A673 (cell line): ENCODE measurements around the gene PHAF1. TPM values are rescaled to one million over a fixed set of nuclear protein-coding genes. Genes with fewer than 3 reads are reported as not detected.

Experiments used
- BruUV-seq: library from RNA; stranded (reverse); fragments of 400-500 nt; replicated peaks from 2 replicates; lab custom pipeline; 2021; lab: Mats Ljungman, UMichigan
- CTCF ChIA-PET: fragments of 300-600 bp; sonication (Branson Sonifier 250); formaldehyde crosslinking; loops from one replicate; lab custom pipeline; 2022; ENCODE audit warnings: antibody characterized with exemption; lab: Charles Lee
- POLR2A ChIA-PET: fragments of 300-600 bp; sonication (Branson Sonifier 250); formaldehyde crosslinking; loops from one replicate; lab custom pipeline; 2022; ENCODE audit warnings: antibody characterized with exemption; ENCODE audit not compliant: low non-redundant PET; lab: Charles Lee
- DNase-seq: peaks from one replicate; pipeline ENCODE4 v3.0.0-alpha.2; 2015; ENCODE audit warnings: low spot score
- H3K27ac ChIP-seq: fragments of 200-600 bp; sonication (generic); 2 replicates; pipeline ENCODE4 v1.5.1; 2016; ENCODE audit warnings: mixed run types, low read depth, mild to moderate bottlenecking, mixed read lengths, antibody characterized with exemption, low read length; ENCODE audit not compliant: poor library complexity, severe bottlenecking
- H3K27me3 ChIP-seq: fragments of 200-600 bp; sonication (generic); replicated peaks from 2 replicates; pipeline ENCODE4 v1.6.1; 2017; ENCODE audit warnings: mixed run types, low read depth, mild to moderate bottlenecking, mixed read lengths, antibody characterized with exemption, low read length; ENCODE audit not compliant: insufficient read depth, poor library complexity
- H3K36me3 ChIP-seq: fragments of 200-600 bp; sonication (generic); 2 replicates; pipeline ENCODE4 v1.6.1; 2016; ENCODE audit warnings: mixed run types, mild to moderate bottlenecking, mixed read lengths, antibody characterized with exemption, low read length; ENCODE audit not compliant: insufficient read depth, poor library complexity, severe bottlenecking
- H3K4me1 ChIP-seq: fragments of 200-600 bp; sonication (generic); 2 replicates; pipeline ENCODE4 v1.6.1; 2017; ENCODE audit warnings: mixed run types, mild to moderate bottlenecking, mixed read lengths, antibody characterized with exemption, low read length; ENCODE audit not compliant: insufficient read depth, poor library complexity, severe bottlenecking
- H3K4me3 ChIP-seq: fragments of 200-600 bp; sonication (generic); 2 replicates; pipeline ENCODE4 v1.5.1; 2016; ENCODE audit warnings: low read depth, mixed run types, mild to moderate bottlenecking, mixed read lengths, low read length; ENCODE audit not compliant: poor library complexity, severe bottlenecking
- H3K9me3 ChIP-seq: fragments of 200-600 bp; sonication (generic); 2 replicates; pipeline ENCODE4 v1.6.1; 2016; ENCODE audit warnings: mixed run types, low read depth, mild to moderate bottlenecking, mixed read lengths, antibody characterized with exemption, low read length; ENCODE audit not compliant: poor library complexity, severe bottlenecking
- EZH2 ChIP-seq: fragments of 200-600 bp; sonication (generic); IDR thresholded peaks from 2 replicates; pipeline ENCODE4 v1.6.1; 2017; ENCODE audit warnings: borderline replicate concordance, low read depth, mild to moderate bottlenecking, mixed read lengths, antibody characterized with exemption, low read length; ENCODE audit not compliant: poor library complexity, severe bottlenecking
- intact Hi-C: fragments of 100-400 bp; cut with micrococcal nuclease; formaldehyde crosslinking; loops from one replicate; pipeline ENCODE4 v1.10.0; 2022; ENCODE audit not compliant: unreplicated experiment
- total RNA-seq: library from RNA; stranded (reverse); gene quantifications from 2 replicates; pipeline ENCODE4 v1.2.3, GENCODE V29; 2021
- TF ChIP-seq, protein P1 (sequence below): fragments of 300-800, 200-600 bp; sonication (generic); conservative IDR thresholded peaks from 2 replicates; pipeline ENCODE4 v1.5.1; 2017; ENCODE audit warnings: low read depth, mild to moderate bottlenecking, antibody characterized with exemption, low read length, moderate library complexity, mixed read lengths

The PHAF1 gene
- total RNA-seq, 1 experiment from 2014 or later = 23.2 TPM

DNA sequence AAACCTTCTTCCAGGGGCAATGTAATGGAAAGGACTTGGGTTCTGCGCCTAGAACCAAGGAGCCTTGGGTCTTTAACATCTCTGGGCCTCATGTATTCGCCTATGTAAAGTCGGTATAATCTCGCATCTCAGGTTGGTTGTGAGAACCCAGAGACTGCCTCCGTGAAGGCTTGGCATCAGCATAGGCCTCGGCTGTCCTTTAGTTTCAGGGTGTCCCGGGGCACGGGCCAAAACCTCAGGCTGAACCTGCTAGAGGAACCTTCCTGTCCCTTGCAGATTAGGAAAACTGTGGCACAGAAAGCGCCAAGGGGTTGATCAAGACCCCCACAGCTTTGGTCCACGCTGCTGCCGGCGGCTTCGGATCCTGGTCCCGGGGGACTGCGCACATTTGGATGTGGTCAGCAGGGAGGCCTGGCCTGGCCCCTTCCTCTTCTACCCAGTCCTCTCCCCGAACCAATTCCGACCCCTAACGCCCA is 772 bp upstream of the PHAF1 start:
- no peak for DNase-seq
- Histone ChIP-seq H3K27ac (peak overlapping the region; percentile 56), H3K4me1 (peaks cover 19% of the 10 kb centered on the region), H3K27me3 (no peaks in the 10 kb centered on the region), H3K36me3 (peaks cover 4% of the 10 kb centered on the region), H3K9me3 (no peaks in the 10 kb centered on the region), H3K4me3 (peak overlapping the region; percentile 87)
- ChIA-PET CTCF (no interaction called here), POLR2A (no interaction called here)
- BruUV-seq = no TSS peak
- intact Hi-C loops = no loop called here
- TF ChIP-seq, protein P1, sequence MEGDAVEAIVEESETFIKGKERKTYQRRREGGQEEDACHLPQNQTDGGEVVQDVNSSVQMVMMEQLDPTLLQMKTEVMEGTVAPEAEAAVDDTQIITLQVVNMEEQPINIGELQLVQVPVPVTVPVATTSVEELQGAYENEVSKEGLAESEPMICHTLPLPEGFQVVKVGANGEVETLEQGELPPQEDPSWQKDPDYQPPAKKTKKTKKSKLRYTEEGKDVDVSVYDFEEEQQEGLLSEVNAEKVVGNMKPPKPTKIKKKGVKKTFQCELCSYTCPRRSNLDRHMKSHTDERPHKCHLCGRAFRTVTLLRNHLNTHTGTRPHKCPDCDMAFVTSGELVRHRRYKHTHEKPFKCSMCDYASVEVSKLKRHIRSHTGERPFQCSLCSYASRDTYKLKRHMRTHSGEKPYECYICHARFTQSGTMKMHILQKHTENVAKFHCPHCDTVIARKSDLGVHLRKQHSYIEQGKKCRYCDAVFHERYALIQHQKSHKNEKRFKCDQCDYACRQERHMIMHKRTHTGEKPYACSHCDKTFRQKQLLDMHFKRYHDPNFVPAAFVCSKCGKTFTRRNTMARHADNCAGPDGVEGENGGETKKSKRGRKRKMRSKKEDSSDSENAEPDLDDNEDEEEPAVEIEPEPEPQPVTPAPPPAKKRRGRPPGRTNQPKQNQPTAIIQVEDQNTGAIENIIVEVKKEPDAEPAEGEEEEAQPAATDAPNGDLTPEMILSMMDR = no peak
- TF ChIP-seq EZH2 = no peak

DNA sequence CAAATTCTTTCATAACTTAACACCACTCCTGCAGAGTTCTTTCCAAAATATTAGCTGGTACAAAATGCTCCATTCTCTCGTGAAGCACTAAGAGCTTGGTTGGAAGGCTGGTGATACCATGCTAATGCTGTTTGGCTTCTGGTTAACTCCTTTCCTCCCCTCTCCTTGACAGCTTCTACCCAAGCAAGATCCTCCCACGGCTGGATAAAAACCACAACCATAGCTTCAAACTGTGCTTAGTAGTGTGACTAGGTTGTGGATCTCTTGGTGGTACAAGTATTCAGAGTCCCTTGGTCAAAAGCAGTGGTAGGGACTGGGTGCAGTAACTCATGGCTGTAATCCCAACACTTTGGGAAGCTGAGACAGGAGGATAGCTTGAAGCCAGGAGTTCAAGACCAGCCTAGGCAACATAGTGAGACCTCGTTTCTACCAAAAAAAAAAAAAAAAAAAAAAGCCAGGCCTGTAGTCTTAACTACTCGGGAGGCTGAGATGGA is 2.3 kb downstream of the PHAF1 start:
- Histone ChIP-seq H3K36me3 (peaks cover 4% of the 10 kb centered on the region), H3K4me3 (no peak overlapping the region), H3K4me1 (peaks cover 19% of the 10 kb centered on the region), H3K27ac (no peak overlapping the region), H3K27me3 (no peaks in the 10 kb centered on the region), H3K9me3 (no peaks in the 10 kb centered on the region)
- ChIA-PET CTCF (no interaction called here), POLR2A (no interaction called here)
- TF ChIP-seq EZH2 = no peak
- TF ChIP-seq, protein P1 = no peak
- DNase-seq = no peak
- intact Hi-C loops = no loop called here
- no TSS peak for BruUV-seq

DNA sequence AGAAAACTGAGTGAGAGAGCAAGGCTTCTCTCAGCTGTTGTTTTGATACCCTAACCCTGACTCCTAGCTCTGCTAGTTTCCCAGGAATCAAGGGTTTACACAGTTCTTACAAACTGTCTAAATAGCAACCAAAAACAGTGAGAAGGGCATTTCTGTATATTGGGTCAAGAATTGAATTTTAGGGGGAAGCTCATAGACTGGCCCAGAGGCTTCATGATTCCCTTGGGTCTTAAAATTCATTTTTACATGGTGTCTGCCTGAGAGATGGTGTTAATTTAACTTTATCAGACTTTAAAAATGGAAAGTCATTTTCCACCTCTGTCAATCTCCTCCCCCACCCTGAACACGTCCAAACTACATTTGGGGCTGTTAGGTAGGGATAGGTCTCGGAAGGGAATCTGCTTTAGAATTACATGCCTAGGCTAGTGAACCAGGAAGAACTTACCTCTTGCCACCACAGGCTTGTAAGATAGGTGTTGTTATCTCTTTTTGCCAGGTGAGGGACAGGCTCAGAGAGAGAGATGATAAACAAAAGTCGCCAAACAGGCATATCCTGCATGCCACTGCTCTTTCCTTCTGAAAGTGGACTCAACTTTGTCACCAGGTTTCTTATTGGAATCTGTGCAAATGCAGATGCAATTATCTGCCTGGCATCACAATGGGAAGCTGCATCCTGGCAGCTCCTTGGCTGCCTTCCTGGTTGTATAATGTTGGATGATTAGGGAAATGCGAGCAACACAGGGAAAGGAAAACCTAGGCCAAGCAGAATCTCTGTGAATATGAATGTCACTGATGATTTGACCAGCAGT is 3.1 kb downstream of the PHAF1 start:
- no peak for DNase-seq
- intact Hi-C loops = no loop called here
- H3K4me1 ChIP-seq = peaks cover 19% of the 10 kb centered on the region
- TF ChIP-seq EZH2 = no peak
- TF ChIP-seq, protein P1 = no peak
- peaks cover 4% of the 10 kb centered on the region for H3K36me3 ChIP-seq
- no peaks in the 10 kb centered on the region for H3K9me3 ChIP-seq
- no peaks in the 10 kb centered on the region for H3K27me3 ChIP-seq
- H3K4me3 ChIP-seq = no peak overlapping the region
- no peak overlapping the region for H3K27ac ChIP-seq
- no TSS peak for BruUV-seq
- ChIA-PET CTCF (no interaction called here), POLR2A (no interaction called here)
